Stomach smooth muscle (tissue), 2 donors: ENCODE data around the gene TFDP1.

Experiments used
- H3K27ac ChIP-seq: one replicate; pipeline ENCODE4 v1.7.0; 2013; ENCODE audit warnings: mild to moderate bottlenecking, low read length, inconsistent platforms
- H3K27me3 ChIP-seq, 2 donors: one replicate each; pipeline ENCODE4 v1.7.0; 2013; ENCODE audit warnings: low read length in 2 of 2; ENCODE audit not compliant: insufficient read depth in 2 of 2, control insufficient read depth in 1 of 2
- H3K36me3 ChIP-seq, 2 donors: one replicate each; pipeline ENCODE4 v1.7.0; 2013; ENCODE audit warnings: low read length in 2 of 2; ENCODE audit not compliant: control insufficient read depth in 2 of 2, insufficient read depth in 2 of 2
- H3K4me1 ChIP-seq: one replicate; pipeline ENCODE4 v1.7.0; 2013; ENCODE audit warnings: low read length; ENCODE audit not compliant: control insufficient read depth, insufficient read depth
- H3K4me3 ChIP-seq, 2 donors: one replicate each; pipeline ENCODE4 v1.7.0; 2013; ENCODE audit warnings: low read length in 2 of 2
- H3K9ac ChIP-seq, 2 donors: one replicate each; pipeline ENCODE4 v1.7.0; 2013; ENCODE audit warnings: low read length in 2 of 2, mild to moderate bottlenecking in 1 of 2
- H3K9me3 ChIP-seq, 2 donors: one replicate each; pipeline ENCODE4 v1.7.0; 2013; ENCODE audit warnings: low read length in 2 of 2; ENCODE audit not compliant: control insufficient read depth in 2 of 2
- donor health status: healthy.
- donor health status: Pancreatic carcinoma.

TFDP1 gene

DNA sequence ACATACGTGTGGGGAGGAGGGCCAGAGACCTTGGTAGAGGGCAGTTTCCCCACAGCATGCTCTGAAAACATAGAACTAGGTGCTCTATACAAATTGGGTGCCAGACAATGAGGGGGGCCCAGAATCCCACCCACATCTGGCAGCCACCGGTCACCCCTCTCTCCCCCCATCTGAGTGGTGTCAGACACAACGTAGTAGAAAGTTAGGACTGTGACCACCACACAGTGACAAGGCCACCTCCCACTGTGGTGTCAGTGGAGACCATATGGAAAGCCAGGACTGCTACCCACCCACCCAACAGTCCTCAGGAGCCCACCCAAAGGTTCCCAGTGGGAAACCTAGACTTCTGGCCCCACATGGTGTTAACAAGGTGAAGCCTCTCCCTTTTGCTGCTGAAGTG, 75.5 kb downstream of the TFDP1 start:
- Histone ChIP-seq H3K4me1 (no peaks in the 10 kb centered on the region), H3K27ac (no peak overlapping the region), H3K9me3 (no peaks in the 10 kb centered on the region), H3K4me3 (no peak overlapping the region), H3K9ac (no peak overlapping the region), H3K27me3 (no peaks in the 10 kb centered on the region), H3K36me3 (no peaks in the 10 kb centered on the region)

DNA sequence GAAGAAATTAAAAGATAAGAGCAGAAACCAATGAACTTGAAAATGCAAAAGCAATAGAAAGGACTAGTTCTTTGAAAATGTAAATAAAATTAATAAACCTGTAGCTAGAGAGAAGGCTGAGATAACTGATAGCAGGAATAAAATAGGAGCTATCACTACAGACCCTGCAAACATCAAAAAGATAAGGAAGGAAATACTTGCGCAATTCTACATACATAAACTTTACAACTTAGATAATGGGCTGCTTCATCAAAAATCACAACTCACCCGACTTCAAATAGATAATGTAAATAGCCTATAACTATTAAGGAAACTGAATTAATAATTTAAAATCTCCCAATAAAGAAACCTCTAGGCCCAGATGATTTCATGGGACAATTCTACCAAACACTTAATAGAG, 77.0 kb downstream of the TFDP1 start:
- Histone ChIP-seq H3K27me3 (peaks cover 5% of the 10 kb centered on the region in 2 donors), H3K4me3 (no peak overlapping the region), H3K36me3 (no peaks in the 10 kb centered on the region), H3K27ac (no peak overlapping the region), H3K9me3 (no peaks in the 10 kb centered on the region), H3K4me1 (no peaks in the 10 kb centered on the region), H3K9ac (no peak overlapping the region)

DNA sequence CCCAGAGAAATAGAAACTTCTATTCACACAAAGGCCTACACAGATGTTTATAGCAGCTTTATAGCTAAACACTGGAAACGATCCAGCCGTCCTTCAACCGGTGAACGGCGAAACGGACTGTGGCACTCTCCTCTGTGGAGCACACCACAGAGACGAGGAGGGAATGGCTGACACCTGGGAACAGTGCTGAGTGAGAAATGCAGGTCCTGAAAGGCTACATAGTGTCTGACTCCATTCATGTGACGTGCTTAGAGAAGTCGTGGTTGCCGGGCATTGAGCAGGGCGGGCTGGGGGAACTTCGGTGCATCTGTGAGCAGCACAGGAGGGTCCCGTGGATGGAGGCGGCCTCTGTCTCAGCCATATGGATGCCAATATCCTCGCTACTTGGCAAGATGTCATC, 79.4 kb downstream of the TFDP1 start:
- Histone ChIP-seq H3K4me3 (no peak overlapping the region), H3K27ac (no peak overlapping the region)

DNA sequence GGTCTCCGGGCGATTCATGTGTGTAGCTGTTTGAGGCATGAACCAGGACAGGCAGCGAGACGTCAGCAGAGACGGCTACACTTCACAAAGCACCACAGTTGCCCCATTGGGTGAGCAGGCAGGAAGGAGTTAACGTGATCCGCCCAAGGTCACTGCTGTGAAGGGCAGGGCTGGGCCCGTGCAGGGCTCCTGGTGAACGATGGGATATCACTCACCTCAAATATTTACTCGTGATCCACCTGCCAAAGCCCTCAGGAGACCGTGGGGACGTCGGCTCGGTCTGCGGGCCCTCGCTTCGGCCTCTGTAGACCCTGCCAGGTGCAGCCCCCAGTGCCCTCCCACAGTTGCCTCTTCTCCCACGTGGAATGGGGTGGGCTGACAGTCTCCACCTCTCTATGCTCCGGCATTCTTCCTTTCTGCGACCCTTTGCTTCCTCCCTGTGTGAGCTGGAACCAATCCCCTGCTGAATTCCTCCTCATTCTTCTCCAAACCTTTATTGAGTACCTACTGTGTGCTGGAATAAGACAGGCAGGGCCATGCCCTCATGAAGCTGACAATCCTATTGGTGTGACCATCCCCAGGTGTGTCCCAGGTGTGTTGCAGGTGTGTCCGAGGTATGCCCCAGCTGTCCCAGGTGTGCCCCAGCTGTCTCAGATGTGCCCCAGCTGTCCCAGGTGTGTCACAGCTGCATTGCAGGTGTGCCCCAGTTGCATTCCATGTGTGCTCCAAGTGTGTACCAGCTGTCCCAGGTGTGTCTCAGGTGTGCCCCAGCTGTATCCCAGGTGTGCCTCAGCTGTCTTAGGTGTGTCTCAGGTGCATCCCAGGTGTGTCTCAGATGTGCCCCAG, 80.4 kb downstream of the TFDP1 start:
- H3K9ac ChIP-seq = no peak overlapping the region
- no peaks in the 10 kb centered on the region for H3K9me3 ChIP-seq
- H3K27me3 ChIP-seq = peaks cover 5% of the 10 kb centered on the region in 2 donors
- no peaks in the 10 kb centered on the region for H3K4me1 ChIP-seq
- no peak overlapping the region for H3K4me3 ChIP-seq
- H3K27ac ChIP-seq = no peak overlapping the region
- no peaks in the 10 kb centered on the region for H3K36me3 ChIP-seq

More for the DNA sequence above, 79.4 kb downstream of the TFDP1 start:
- Histone ChIP-seq H3K27me3 (peaks cover 5% of the 10 kb centered on the region in 2 donors), H3K9me3 (no peaks in the 10 kb centered on the region), H3K9ac (no peak overlapping the region), H3K4me1 (no peaks in the 10 kb centered on the region), H3K36me3 (no peaks in the 10 kb centered on the region)

DNA sequence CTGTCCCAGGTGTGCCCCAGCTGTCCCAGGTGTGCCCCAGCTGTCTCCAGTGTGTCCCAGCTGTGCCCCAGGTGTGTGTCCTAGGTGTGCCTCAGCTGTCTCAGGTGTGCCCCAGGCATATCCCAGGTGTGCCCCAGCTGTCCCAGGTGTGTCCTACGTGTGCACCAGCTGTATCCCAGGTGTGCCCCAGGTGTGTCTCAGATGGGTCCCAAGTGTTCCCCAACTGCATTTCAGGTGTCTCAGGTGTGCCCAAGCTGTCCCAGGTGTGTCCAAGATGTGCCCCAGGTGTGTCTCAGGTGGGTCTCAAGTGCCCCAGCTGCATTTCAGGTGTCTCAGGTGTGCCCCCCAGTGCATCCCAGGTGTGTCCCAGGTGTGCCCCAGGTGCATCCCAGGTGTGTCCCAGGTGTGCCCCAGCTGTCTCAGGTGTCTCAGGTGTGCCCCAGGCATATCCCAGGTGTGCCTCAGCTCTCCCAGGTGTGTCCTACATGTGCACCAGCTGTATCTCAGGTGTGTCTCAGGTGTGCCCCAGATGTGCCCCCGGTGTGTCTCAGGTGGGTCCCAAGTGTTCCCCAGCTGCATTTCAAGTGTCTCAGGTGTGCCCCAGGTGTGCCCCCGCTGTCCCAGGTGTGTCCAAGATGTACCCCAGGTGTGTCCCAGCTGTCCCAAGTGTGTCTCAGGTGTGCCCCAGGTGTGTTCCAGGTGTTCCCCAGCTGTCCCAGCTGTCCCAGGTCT, 81.2 kb downstream of the TFDP1 start:
- Histone ChIP-seq H3K27ac (no peak overlapping the region), H3K9ac (no peak overlapping the region), H3K4me1 (no peaks in the 10 kb centered on the region), H3K36me3 (no peaks in the 10 kb centered on the region), H3K27me3 (peaks cover 5% of the 10 kb centered on the region in 2 donors), H3K9me3 (no peaks in the 10 kb centered on the region), H3K4me3 (no peak overlapping the region)

DNA sequence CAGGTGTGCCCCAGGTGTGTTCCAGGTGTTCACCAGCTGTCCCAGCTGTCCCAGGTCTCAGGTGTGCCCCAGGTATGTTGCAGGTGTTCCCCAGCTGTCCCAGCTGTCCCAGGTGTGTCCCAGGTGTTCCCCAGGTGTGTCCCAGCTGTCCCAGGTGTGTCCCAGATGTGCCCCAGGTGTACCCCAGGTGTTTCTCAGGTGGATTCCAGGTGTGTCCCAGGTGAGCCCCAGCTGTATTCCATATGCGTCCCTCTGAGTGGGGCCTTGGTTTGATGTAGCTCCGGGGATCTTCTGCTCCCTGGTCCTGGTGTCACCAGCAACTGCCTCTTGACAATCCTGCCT, 81.7 kb downstream of the TFDP1 start:
- no peak overlapping the region for H3K9ac ChIP-seq
- no peak overlapping the region for H3K27ac ChIP-seq
- H3K4me3 ChIP-seq = no peak overlapping the region
- no peaks in the 10 kb centered on the region for H3K36me3 ChIP-seq
- H3K27me3 ChIP-seq = peaks cover 5% of the 10 kb centered on the region in 2 donors
- no peaks in the 10 kb centered on the region for H3K4me1 ChIP-seq
- no peaks in the 10 kb centered on the region for H3K9me3 ChIP-seq

DNA sequence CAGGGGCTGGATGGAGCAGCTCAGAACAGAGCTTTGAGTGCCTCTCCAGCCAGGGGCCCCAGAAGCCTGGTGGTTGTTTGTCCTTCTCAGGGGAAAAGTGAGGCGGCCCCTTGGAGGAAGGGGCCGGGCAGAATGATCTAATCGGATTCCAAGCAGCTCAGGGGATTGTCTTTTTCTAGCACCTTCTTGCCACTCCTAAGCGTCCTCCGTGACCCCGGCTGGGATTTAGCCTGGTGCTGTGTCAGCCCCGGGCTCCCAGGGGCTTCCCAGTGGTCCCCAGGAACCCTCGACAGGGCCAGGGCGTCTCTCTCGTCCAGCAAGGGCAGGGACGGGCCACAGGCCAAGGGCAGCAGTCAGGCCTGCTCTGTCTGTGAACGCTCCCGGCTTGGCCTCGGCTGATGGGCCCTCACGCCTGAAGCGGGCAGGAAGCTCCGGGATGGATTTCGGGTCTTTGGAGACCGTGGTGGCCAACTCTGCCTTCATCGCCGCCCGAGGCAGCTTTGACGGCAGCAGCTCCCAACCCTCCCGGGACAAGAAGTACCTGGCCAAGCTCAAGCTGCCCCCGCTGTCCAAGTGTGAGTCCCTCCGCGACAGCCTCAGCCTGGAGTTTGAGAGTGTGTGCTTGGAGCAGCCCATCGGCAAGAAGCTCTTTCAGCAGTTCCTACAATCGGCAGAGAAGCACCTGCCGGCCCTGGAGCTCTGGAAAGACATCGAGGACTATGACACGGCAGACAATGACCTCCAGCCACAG, 82.6 kb downstream of the TFDP1 start, which contains the start of gene GRK1:
TSS of gene GRK1 (plus strand) at position 269 of the 751 bp plus-strand sequence. CDS start at position 437, 168 bp downstream.
- Histone ChIP-seq H3K36me3 (no peaks in the 10 kb centered on the region), H3K4me1 (no peaks in the 10 kb centered on the region), H3K9me3 (no peaks in the 10 kb centered on the region), H3K27ac (no peak within 1 kb of the TSS), H3K27me3 (peaks cover 5 to 9% of the 10 kb centered on the region in 2 donors), H3K4me3 (no peak within 1 kb of the TSS), H3K9ac (no peak within 1 kb of the TSS)

DNA sequence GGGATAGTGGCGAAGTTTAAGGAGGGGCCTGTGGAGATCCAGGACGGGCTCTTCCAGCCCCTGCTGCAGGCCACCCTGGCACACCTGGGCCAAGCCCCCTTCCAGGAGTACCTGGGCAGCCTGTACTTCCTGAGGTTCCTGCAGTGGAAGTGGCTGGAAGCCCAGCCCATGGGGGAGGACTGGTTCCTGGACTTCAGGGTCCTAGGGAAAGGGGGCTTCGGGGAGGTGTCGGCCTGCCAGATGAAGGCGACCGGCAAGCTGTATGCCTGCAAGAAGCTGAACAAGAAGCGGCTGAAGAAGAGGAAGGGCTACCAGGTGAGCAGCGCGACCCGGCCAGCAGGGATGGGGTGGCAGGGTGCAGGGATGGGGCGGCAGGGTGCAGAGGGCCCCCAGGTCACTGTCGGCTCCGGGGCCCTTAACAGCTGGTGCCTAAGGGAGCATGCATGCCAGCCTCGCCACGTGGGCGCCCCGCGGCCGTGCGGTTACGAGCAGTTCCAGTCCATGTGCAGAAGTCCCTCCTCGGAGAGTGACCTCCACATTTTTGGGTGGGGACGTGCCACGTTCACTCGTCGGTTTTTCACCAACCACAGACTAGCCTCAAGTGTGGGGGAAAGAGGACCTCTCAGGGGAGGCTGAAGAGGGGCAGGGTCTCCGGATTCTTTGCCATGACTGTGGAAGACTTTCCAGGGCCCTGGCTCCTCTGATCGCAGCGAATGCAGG, 83.4 kb downstream of the TFDP1 start:
- Histone ChIP-seq H3K27ac (no peak overlapping the region), H3K27me3 (peaks cover 5 to 12% of the 10 kb centered on the region in 2 donors), H3K4me1 (no peaks in the 10 kb centered on the region), H3K36me3 (no peaks in the 10 kb centered on the region), H3K4me3 (no peak overlapping the region), H3K9ac (no peak overlapping the region), H3K9me3 (no peaks in the 10 kb centered on the region)

DNA sequence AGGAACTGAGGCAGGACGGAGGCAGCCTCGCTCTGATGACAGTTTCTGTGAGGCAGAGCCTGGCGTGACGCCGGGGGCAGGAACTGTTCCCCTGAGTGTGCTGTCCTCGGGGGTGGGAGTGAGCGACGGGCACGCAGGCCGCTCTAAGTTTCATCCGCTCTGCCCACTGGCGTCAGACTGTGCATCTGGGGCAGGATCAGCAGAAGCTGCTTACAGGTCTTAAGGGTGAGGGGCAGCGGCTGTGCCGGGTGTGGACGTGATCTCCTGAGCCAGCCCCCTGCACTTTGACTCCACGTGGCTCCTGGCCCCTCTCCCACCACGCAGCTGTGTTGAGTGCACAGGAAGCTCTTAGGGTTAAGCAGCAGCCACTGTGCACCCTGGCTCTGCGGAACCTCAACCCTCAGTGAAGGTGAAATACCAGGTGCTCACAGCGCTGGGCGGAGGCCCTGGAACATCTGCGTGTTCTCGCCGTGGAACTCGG, 84.0 kb downstream of the TFDP1 start:
- Histone ChIP-seq H3K36me3 (no peaks in the 10 kb centered on the region), H3K9me3 (no peaks in the 10 kb centered on the region), H3K4me1 (no peaks in the 10 kb centered on the region), H3K9ac (no peak overlapping the region), H3K4me3 (no peak overlapping the region), H3K27ac (no peak overlapping the region), H3K27me3 (peaks cover 5 to 12% of the 10 kb centered on the region in 2 donors)

DNA sequence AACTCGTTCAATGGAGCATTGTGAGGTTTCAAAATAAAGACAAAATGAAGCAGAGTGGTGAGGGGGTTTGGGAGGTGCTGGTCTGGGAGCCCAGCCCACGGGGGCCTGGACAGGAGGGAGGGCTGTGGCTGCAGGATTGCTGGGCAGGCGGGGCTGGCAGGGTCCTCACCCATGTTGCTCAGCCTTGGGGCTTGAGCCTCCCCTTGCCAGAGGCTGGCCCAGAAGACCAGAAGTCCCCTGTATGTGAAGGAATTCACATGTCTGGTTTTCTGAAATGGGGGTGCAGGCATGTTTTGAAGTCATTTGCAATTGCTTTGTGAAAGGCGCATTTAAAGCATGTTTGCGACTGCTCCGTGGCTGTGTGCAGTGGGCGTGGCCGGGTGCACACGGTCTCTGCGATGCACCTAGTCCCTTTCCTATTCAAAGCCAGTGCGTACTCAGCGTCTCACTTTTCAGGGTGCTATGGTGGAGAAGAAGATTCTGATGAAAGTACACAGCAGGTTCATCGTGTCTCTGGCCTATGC, 84.7 kb downstream of the TFDP1 start:
- peaks cover 5 to 12% of the 10 kb centered on the region in 2 donors for H3K27me3 ChIP-seq
- no peaks in the 10 kb centered on the region for H3K4me1 ChIP-seq
- H3K4me3 ChIP-seq = no peak overlapping the region
- no peaks in the 10 kb centered on the region for H3K36me3 ChIP-seq
- no peaks in the 10 kb centered on the region for H3K9me3 ChIP-seq
- H3K9ac ChIP-seq = no peak overlapping the region
- no peak overlapping the region for H3K27ac ChIP-seq
